GM12892 (cell line): ENCODE results near the gene EXOSC5.

Experiments used
- POLR2A ChIP-seq: IDR thresholded peaks from 2 replicates; pipeline ENCODE4 v1.6.1; 2011; ENCODE audit warnings: low read depth, low read length, control low read depth
- POLR2AphosphoS5 ChIP-seq: IDR thresholded peaks from 2 replicates; pipeline ENCODE4 v1.6.1; 2011; ENCODE audit warnings: low read depth, low read length, control low read depth
- TAF1 ChIP-seq: IDR thresholded peaks from 2 replicates; pipeline ENCODE4 v1.6.1; 2011; ENCODE audit warnings: low read depth, mild to moderate bottlenecking, control low read depth, low read length, borderline replicate concordance

- TF ChIP-seq POLR2AphosphoS5 (no peak; the same call in 1 of the 2 replicates), POLR2A (no peak), TAF1 (no peak)
Observed at GRCh38 chr19:41433171-41433570, 36.0 kb upstream of the EXOSC5 start.
